ENCODE results near the gene TNNI3K. TPM values are rescaled to one million over a fixed set of nuclear protein-coding genes. Genes with fewer than 3 reads are reported as not detected.

Gene TNNI3K
- total and polyA plus RNA-seq, 9 of the 15 experiments (the other 6 are each of a cell fraction or from before 2014, with no cell fraction given): 0.21 to 0.53 (median 0.32) TPM; not detected in 5

- H3K79me2 ChIP-seq (ENCODE audit: control insufficient read depth, insufficient read depth, low read length): no peaks in the 10 kb centered on the region
- in situ Hi-C loops (cut with MboI): no loop called here
- WGBS (ENCODE audit: insufficient coverage, low coverage, missing lambda C conversion rate): 0% methylated on average over 3 of the region's 4 CpGs
- H3K4me1 ChIP-seq (replicated peaks in 1 of 2; ENCODE audit: control insufficient read depth in 2 of 2, insufficient read depth in 2 of 2, low read length in 2 of 2): no peaks in the 10 kb centered on the region
- no peak for ATAC-seq
- H3K4me2 ChIP-seq (ENCODE audit: insufficient read depth, low read length): no peak overlapping the region
- BruUV-seq (replicated peaks): no TSS peak
- H3K9me1 ChIP-seq (ENCODE audit: control insufficient read depth, insufficient read depth, low read length): no peaks in the 10 kb centered on the region
- no peaks in the 10 kb centered on the region for H3K36me3 ChIP-seq (ENCODE audit: control insufficient read depth, insufficient read depth, low read length)
- no peaks in the 10 kb centered on the region for H3K27me3 ChIP-seq (ENCODE audit: control insufficient read depth in 2 of 2, insufficient read depth in 2 of 2, low read length in 2 of 2)
- no peaks in the 10 kb centered on the region for H4K20me1 ChIP-seq (replicated peaks; ENCODE audit: control insufficient read depth, insufficient read depth, low read length)
- H2AFZ ChIP-seq (ENCODE audit: low read depth, low read length): no peak overlapping the region
- ChIA-PET POLR2A (no interaction called here), CTCF (ENCODE audit: low intra/inter-chr PET ratio) (no interaction called here)
- no peak for FAIRE-seq
- H3K27ac ChIP-seq (ENCODE audit: extremely low read depth, low read depth, low read length): no peak overlapping the region
- intact Hi-C loops (cut with micrococcal nuclease): no loop called here
- no peak overlapping the region for H3K9ac ChIP-seq (ENCODE audit: insufficient read depth in 1 of 2, low read depth in 2 of 2, low read length in 2 of 2)
- H3K4me3 ChIP-seq: no peak overlapping the region
- no peak for TF ChIP-seq ARID3A (IDR thresholded peaks at IDR 0.05; ENCODE audit: borderline replicate concordance, low read depth, low read length)
- TF ChIP-seq ZNF609 (CRISPR knock-in tag; IDR thresholded peaks at IDR 0.05; ENCODE audit: borderline replicate concordance): no peak
- no peak for TF ChIP-seq ZFPM2 (CRISPR knock-in tag; IDR thresholded peaks at IDR 0.05)
- no peak for TF ChIP-seq RB1 (IDR thresholded peaks at IDR 0.05; ENCODE audit: low read depth)
- TF ChIP-seq MLX (CRISPR knock-in tag; conservative IDR thresholded peaks at IDR 0.05): no peak
- no peak for TF ChIP-seq MTF1 (CRISPR knock-in tag; IDR thresholded peaks at IDR 0.05; ENCODE audit: borderline replicate concordance)
- no peak for TF ChIP-seq KDM1A (IDR thresholded peaks at IDR 0.05)
- no peak for TF ChIP-seq POLR2B (IDR thresholded peaks at IDR 0.05; ENCODE audit: low read depth, partially characterized antibody)
- TF ChIP-seq CCAR2 (IDR thresholded peaks at IDR 0.05; ENCODE audit: low read depth, low read length): no peak
- TF ChIP-seq RFX7 (CRISPR knock-in tag; IDR thresholded peaks at IDR 0.05): no peak
- no peak for TF ChIP-seq FIP1L1 (IDR thresholded peaks at IDR 0.05; ENCODE audit: low read depth, low read length, poor library complexity, severe bottlenecking)
- H3K9me3 ChIP-seq (replicated peaks; ENCODE audit: control insufficient read depth, insufficient read depth, low read depth, low read length): no peaks in the 10 kb centered on the region
- no peak for DNase-seq (ENCODE audit: extremely low read depth in 1 of 4, low spot score in 3 of 4)
These were observed 187.5 kb downstream of the TNNI3K start for GRCh38 chr1:74422421-74423292.

Measured in K562 (cell line).